DMS153 (cell line): Measurements from ENCODE around the gene ANAPC16.
"Not testable (repeated sequence)": the region's sequence is repeated elsewhere in the genome, so short reads cannot be mapped to it uniquely, and the experiment has no call there.

Experiments used
- DNase-seq: peaks from one replicate; lab custom pipeline; 2025; lab: John Stamatoyannopoulos, UW

Gene ANAPC16

DNA sequence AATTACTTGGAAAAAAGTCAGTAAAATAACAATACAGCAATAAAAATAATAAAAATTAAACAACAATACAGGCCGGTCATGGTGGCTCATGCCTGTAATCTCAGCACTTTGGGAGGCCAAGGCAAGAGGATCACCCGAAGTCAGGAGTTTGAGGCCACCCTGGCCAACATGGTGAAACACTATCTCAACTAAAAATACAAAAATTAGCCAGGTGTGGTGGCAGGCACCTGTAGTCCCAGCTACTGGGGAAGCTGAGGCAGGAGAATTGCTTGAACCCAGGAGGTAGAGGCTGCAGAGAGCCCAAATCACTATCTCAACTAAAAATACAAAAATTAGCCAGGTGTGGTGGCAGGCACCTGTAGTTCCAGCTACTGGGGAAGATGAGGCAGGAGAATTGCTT is 4.0 kb upstream of the ANAPC16 start:
- DNase-seq, result not testable (repeated sequence)

DNA sequence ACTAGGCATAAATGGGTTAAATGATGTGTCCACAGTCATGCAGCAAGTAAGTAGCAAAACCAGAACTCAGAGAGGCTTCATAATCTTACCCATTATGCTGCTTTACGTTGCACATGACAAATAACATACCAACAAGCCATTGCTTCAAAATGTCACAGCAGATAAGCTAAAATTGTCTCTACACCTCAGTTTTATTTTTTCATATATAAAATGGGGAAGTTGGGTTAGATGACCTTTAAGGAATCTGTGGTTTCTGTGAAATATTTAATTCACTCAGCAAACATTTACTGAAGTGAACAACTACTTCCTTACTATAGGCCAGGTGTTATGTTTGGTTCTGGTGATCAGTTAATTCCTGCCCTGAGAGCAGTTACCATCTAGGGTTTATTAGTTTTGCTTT is 2.5 kb downstream of the ANAPC16 start:
- no peak for DNase-seq

DNA sequence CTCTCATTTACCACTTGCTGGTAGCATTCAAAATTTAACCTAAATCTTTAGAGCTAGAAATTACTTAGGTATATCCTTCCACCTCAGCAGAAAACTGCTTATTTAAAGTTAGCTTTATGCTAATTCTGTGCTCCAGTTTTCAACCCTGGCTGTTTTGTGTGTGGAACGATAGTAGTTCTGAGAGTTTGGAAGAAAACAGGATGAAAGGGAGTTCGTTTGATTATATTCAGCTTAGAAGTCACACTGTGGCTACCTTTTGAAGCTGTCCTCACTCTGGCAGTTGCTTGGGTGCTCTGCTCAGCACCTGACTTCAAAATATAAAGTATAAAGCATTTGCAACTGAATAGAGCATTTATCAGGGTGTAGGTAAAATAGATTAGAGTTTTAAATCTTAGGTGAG is 2.9 kb downstream of the ANAPC16 start:
- no peak for DNase-seq

DNA sequence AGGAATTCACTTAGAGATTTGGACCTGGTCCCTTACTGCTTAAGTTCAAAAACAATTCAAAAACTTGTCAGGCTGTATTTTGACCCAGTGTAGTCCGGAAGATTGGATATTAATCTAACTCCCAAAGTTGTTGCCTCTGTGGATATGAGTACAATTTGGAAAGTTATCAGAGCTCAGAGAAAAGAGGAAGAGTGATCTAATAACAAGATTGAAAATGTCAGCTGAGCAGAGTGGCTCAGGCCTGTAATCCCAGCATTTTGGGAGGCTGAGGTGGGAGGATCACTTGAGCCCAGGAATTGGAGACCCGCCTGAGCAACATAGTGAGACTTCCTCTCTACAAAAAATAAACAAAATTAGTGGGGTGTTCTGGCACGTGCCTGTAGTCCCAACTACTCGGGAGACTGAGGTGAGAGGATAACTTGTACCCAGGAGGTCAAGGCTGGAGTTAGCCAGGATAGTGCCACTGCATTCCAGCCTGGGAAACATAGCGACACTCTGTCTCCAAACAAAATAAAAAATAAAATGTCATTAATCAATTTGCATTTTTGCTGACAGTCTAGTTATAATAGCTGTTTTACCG is 3.5 kb downstream of the ANAPC16 start:
- DNase-seq, result no peak

DNA sequence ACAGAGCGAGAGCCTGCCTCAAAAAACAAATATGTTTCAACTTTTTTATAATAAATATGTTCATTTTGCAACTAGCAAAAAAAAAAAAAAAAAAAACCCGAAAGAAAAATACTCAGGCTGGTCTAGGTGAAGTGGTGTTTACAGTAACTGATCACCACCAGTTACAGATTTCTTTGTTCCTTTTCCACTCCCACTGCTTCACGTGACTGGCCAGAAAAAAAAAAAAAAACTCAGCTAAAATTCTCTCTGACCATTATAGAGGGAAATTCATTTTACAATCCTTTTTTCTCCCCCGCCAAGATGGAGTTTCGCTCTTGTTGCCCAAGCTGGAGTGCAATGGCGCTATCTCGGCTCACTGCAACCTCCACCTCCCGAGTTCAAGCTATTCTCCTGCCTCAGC is 4.8 kb downstream of the ANAPC16 start:
- DNase-seq, result no peak

DNA sequence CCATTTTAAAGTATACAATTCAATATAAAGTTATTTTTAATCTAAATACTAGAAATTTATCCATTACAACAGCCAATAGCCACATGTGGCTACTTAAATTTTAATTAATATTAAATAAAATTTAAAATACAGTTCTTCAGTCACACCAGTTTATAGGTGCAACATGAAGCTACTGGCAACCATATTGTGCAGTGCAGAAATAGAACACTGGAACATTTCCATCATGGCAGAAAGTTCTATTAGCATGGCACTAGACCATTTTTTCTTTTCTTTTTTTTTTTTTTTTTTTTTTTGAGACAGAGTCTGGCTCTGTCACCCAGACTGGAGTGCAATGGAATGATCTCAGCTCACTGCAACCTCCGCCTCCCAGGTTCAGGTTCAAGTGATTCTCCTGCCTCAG is 5.5 kb downstream of the ANAPC16 start:
- no peak for DNase-seq

DNA sequence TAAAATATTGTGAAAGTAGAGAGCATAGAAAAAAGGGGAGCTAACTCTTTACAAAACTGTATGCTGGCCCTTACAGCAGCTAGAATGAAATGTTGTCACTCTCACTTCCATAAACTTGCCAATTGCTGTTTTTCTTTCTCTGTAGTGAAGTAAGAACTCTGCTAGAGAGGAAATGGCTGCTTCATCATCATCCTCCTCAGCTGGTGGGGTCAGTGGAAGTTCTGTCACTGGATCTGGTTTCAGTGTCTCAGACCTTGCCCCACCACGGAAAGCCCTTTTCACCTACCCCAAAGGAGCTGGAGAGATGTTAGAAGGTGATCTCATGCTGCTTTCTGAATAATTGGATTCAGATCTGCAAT is 7.9 kb downstream of the ANAPC16 start:
- DNase-seq, result no peak

DNA sequence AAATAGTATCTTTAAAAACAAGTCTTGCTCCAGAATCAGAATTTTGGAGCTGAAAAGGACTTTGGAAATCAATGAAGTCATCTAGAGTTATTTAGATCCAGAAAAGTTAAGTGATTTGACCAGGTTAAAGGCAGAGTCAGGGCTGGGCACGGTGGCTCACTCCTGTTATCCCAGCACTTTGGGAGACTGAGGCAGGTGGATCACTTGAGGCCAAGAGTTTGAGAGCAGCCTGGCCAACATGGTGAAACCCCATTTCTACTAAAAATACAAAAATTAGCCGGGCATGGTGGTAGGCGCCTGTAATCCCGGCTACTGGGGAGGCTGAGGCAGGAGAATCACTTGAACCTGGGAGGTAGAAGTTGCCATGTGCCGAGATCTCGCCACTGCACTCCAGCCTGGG is 8.4 kb downstream of the ANAPC16 start:
- not testable (repeated sequence) for DNase-seq

DNA sequence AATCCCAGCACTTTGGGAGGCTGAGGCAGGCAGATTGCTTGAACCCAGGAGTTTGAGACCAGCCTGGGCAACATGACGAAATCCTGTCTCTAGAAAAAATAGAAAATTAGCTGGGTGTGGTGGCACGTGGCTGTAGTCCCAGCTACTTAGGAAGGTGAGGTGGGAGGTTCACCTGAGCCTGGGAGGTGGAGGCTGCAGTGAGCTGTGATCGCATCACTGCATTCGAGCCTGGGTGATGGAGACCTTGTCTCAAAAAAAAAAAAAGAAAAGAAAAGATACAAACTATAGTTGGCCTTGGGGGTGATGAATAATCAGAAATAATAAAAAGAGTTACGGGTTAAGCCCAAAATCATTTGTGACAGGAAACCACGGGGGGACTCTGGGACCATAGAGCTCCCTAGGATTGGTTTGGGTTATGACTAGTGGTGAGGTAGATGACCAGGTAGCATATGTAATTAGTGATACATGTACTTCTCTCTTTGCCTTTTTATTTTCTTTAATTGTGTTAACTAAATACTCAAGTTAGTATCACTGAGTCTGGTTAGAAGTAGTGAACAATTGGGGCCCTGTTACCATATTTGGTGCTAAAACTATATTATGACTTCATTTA is 10.7 kb downstream of the ANAPC16 start:
- DNase-seq, result no peak

DNA sequence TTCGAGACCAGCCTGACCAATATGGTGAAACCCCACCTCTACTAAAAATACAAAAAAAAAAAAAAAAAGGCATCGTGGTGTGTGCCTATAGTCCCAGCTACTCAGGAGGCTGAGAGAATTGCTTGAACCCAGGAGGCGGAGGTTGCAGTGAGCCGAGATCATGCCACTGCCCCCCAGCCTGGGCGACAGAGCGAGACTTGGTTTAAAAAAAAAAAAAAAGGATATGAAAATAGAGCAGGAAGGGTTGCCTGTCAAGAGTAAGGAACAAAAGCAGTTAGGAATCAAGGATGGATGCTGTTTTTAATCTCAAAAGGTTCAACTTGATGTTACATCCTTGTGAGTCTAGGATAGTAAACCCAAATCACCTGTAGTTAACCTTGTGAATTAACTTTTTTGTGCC is 12.0 kb downstream of the ANAPC16 start:
- no peak for DNase-seq

DNA sequence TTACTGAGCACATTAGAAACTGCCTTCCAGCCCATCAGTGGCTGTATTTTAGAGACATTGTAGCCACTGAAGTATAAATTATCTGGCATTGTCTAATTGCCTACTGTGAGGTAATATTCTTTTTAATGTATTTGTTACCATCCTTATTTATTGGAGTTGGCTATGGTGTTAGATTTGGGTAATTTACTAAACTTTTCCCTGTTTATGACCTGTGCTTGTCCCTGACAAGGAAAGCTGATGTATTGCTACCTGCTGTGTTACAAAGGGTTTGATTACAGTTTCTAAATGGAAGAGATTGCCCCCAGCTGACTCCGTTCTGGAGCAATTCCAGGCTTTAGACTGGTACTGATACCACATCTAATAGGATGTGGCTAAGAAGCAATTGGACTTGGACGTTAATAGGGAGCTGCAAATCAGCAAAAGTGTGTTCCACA is 12.5 kb downstream of the ANAPC16 start:
- peak; percentile 8 for DNase-seq

DNA sequence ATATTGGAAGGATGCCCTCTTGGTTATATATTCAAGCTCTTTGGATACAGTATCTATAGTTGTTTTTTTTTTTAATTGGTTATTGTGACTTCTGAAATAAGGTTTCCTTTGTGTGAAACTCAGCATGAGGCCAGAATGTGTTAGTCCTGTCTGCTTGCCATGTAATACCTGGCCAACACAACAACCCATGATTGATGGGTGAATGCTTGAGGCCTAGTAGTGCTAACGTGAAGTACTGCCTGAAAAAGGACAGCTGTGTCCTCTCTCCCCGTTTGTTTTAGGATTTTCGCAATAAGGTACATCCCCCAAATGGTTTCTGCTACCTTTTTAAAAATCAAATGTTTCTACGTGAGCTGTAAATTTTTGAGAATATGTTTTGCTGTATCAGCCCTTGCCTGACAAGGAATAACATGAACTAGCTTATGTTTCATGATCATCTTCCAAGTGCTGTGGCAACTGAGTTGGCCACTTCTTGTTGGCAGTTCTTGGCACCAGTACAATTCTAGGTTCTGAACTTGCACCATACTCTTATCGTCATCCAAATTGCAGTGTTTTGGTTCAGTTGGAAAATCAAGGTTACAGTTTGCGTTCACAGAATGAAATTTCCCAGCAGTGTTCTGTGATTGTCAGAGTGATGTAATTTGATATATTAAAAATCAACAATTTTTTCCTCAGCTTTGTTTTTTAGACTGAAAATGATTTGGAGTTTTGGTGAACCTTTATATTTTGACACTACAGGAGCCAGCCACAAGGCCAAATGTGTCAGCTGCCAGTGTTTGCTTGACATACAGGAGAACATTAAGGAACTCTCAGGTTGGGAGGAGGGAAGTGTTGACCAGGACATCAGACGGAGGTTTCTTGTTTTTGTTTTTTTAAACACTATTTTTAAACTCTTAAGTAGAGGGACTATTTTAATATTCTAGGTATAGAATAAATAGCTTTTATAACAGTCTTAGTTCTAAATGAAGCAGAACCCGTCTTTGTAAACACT is 13.7 kb downstream of the ANAPC16 start:
- peak; percentile 12 for DNase-seq

DNA sequence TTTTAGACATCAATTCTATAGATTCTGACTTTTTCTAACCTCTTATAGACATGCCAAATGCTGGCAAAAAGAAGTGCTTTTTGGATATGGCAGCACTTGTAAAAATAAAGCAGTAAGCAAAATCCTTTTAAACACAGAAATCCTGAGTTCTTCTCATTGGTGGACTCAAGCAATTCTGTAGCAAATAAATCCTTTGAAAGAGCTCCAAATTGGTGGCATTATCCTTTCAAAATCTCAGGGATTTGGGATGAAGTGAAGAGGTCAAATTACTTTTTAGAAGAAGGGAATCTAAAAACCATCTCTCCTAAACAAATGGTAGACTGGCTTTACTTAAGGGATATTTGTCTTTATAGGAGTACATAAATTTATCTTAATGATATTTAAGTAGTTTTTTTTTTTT is 17.8 kb downstream of the ANAPC16 start:
- DNase-seq, result no peak

DNA sequence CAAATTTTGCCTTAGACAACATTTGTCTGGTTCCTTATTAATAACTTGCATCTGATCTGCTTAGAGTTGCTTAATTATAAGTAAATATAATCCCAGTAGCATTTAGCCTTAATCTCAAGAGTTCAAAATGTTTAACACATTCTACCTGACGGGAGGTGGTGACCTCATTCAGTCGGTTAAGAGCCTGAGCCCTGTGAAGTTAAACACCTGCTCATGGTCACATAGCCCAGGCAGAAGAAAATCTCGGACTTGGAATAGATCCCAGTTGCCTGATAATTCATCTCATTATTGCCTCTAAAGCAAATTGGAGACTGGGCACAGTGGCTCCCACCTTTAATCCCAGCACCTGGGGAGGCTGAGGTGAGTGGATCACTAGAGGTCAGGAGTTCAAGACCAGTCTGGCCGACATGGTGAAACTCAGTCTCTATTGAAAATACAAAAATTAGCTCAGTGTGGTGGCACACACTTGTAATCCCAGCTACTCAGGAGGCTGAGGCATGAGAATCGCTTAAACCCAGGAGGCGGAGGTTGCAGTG is 18.8 kb downstream of the ANAPC16 start:
- no peak for DNase-seq

DNA sequence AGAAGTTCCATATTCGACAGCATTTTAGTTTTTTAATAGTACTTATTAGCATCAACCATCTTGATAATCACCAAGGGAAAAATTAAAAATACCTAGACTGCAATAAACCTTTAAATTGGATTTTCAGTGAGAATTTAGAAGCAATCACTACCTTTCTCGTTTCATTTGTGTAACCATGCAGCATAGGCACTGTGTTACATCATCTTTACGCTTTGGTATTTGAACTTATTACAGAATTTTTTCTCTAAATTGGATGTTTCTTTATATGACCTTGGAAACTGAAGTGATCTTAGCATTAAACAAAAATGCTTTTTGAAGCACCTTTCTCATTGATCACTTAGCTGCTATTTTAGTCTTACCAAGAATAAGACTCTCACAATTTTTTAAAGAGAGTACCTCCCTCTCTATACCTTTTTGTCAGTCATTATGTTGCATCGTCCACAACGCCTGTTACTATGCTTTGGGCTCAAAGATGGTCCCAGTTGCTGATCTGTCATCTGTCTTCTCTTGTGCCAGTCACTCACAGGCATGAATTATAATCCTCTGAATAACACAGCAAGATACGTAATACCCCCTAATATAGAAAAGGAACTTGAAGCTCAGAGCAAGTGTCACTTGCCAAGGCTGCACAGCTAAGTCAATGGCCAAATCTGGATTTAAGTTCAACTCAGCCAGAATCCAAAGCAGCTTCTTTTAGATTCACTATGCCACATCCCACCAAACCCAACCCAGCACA is 19.9 kb downstream of the ANAPC16 start:
- no peak for DNase-seq

DNA sequence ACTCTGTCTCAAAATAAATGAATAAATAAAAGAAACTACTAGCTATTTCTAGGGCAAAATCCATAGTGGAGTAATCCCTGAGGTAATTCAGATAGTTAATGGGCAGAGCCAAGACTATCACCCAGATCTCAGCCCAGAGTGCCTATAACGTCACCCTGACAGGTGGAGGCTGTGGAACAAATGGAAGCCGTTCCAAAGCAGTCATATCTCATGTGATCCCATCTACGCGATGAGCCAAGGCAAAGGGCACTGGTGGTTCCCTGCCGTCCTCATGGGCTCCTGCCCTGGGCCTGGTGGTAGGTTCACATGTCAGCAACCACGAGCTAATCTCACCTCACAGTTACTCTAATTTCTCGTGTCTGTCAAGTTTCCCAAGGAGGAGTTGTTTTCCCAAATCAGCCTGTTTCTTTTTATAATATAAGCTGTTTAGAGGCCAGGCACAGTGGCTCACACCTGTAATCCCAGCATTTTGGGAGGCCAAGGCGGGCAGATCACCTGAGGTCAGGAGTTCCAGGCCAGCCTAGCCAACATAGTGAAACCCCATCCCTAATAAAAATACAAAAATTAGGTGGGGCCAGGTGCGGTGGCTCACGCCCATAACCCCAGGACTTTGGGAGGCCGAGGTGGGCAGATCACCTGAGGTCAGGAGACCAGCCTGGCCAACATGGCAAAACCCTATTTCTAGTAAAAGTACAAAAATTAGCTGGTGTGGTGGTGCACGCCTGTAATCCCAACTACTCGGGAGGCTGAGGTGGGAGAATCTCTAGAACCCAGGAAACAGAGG is 22.8 kb downstream of the ANAPC16 start:
- no peak for DNase-seq

DNA sequence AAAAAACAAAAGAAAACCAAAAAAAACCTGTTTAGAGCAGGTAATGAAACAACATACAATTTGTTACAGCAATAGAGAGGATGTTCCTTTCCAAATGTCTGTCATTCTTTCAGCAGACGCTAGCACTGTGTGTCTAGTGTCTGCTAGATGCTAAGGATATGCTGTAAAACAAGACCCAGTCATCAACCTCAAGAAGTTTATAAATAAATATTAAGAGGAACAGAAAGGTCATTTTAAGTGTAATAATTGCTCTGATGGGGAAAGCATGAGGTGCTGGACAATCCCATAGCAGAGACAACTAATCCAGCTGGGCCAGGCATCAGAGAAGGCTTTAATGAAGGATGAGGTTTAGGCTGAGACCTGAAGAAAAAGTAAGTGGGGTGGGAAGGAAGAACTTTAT is 23.6 kb downstream of the ANAPC16 start:
- DNase-seq, result no peak

DNA sequence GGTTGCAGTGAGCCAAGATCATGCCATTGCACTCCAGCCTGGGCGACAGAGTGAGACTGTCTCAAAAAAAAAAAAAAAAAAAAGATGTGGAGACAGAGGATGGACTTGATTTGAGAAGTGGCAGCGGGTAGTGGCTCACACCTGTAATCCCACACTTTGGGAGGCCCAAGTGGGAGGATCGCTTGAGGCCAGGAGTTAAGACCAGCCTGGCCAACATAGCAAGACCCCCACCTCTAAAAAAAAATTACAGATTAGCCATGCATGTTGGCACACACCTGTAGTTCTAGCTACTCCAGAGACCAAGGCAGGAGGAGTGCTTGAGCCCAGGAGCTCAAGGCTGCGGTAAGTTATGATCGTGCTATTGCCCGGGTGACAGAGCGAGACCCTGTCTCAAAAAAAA is 24.6 kb downstream of the ANAPC16 start:
- DNase-seq, result no peak

DNA sequence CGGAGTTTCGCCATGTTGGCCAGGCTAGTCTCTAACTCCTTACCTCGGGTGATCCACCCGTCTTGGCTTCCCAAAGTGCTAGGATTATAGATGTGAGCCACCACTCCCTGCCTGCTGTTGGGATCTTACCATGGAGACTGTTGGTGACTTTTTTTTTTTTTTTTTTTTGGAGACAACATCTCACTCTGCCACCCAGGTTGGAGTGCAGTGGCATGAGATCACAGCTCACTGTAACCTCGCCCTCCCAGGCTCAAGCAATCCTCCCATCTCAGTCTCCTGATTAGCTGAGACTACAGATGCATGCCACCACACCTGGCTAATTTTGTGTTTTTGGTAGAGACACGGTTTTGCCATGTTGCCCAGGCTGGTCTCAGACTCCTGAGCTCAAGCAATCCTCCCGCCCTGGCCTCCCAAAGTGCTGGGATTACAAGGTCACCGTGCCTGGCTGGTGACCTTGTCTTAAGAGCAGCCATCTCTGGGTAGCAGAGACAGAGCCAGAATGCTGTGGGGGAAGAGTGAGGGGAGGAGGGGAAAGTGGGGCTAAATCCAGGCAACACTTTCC is 26.0 kb downstream of the ANAPC16 start:
- no peak for DNase-seq

DNA sequence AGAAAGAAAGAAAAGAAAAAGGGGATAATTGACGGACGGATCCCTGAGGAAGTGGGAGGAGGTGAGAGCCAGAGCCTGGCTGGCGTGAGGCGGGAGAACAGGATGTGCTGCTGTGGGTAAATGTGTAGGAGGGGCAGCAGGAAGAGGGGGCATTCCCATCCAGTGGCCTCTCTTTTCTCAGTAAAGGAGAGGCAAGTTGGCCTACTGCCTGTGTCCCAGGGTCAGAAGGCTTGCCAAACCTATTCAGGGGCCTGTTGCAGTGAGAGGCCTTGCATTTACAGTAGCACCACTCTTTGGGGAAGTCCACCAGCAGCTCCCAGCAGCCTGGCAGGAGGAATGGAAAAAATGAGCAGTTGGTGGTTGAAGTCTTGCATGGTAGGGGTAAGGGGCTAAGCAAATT is 26.9 kb downstream of the ANAPC16 start:
- no peak for DNase-seq

DNA sequence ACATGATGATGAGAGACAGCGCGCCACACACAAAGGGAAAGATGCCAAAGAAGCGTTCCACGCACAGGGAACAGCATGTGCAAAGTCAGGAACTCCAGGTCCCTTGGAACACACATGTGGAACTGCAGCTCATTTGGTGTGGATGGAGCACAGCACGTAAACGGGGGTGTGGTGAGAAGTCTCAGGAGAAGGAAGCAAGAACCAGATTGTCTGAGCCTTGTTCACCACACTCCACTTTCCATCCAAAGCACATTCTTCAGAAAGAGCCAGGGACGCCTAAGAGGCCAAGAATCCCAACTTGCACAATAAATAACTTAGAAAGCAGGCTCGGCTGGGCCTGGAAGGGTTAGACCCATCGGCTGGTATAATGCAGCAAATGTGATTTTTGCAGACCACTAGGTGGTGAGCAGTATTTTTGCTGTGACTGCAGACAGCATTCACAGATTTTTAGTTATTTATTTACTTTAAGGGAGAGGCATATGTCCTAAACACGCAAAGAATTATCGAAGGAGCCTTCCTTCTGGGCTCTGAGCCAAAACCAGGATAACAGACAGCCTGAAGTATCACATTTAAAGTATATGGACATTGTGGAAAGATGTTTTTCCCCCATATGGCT is 28.1 kb downstream of the ANAPC16 start:
- no peak for DNase-seq
